Skin epidermis (tissue), 12 donors: ENCODE measurements around the gene RAP1GAP.
A peak's percentile ranks its signal among the peaks of the same experiment; 100 is the strongest.
"Not testable (repeated sequence)": the region's sequence is repeated elsewhere in the genome, so short reads cannot be mapped to it uniquely, and the experiment has no call there.

Source experiments
- H3K27ac ChIP-seq, 21 experiments: fragments of 200-600 bp; sonication (generic) in 11 of 21; one replicate each; pipeline ENCODE4 v1.5.0; 2020; ENCODE audit warnings: mild to moderate bottlenecking in 3 of 21, inconsistent platforms in 2 of 21, moderate library complexity in 2 of 21
- H3K4me3 ChIP-seq, 7 experiments: fragments of 200-600 bp; sonication (generic) in 2 of 7; one replicate each; pipeline ENCODE4 v1.5.0; 2020; ENCODE audit warnings: inconsistent platforms in 2 of 7, mild to moderate bottlenecking in 2 of 7, moderate library complexity in 1 of 7

The RAP1GAP gene

GRCh38 chr1:21631944-21632887, 36.9 kb downstream of the RAP1GAP start:
- H3K27ac ChIP-seq: no peak overlapping the region
- no peak overlapping the region for H3K4me3 ChIP-seq

- not testable (repeated sequence) for H3K4me3 ChIP-seq, H3K27ac ChIP-seq
Measured at GRCh38 chr1:21631590-21631943, 37.6 kb downstream of the RAP1GAP start.

GRCh38 chr1:21630571-21631343, 38.4 kb downstream of the RAP1GAP start:
- no peak overlapping the region for H3K4me3 ChIP-seq
- no peak overlapping the region for H3K27ac ChIP-seq

- H3K4me3 ChIP-seq: no peak overlapping the region
- H3K27ac ChIP-seq: no peak overlapping the region
Measured at GRCh38 chr1:21629971-21630370, 39.2 kb downstream of the RAP1GAP start.

GRCh38 chr1:21628798-21629393, 40.3 kb downstream of the RAP1GAP start:
- Histone ChIP-seq H3K27ac (no peak overlapping the region), H3K4me3 (no peak overlapping the region)

- H3K4me3 ChIP-seq: no peak overlapping the region
- H3K27ac ChIP-seq: no peak overlapping the region
Measured at GRCh38 chr1:21626921-21627339, 42.2 kb downstream of the RAP1GAP start.

- no peak overlapping the region for H3K4me3 ChIP-seq
- no peak overlapping the region for H3K27ac ChIP-seq
Measured at GRCh38 chr1:21625390-21626190, 43.6 kb downstream of the RAP1GAP start.

GRCh38 chr1:21624571-21625389, 44.4 kb downstream of the RAP1GAP start:
- Histone ChIP-seq H3K27ac (no peak overlapping the region), H3K4me3 (no peak overlapping the region)

GRCh38 chr1:21623410-21623961, 45.7 kb downstream of the RAP1GAP start:
- no peak overlapping the region for H3K27ac ChIP-seq
- no peak overlapping the region for H3K4me3 ChIP-seq

GRCh38 chr1:21622466-21623315, 46.5 kb downstream of the RAP1GAP start:
- no peak overlapping the region for H3K27ac ChIP-seq
- H3K4me3 ChIP-seq: peak overlapping the region in 3 of 7 experiments; percentile 11 to 31 (median 28)

GRCh38 chr1:21621761-21622436, 47.3 kb downstream of the RAP1GAP start:
- peak overlapping the region in 6 of 7 experiments; percentile 10 to 31 (median 22) for H3K4me3 ChIP-seq
- H3K27ac ChIP-seq: no peak overlapping the region

GRCh38 chr1:21621051-21621450, 48.1 kb downstream of the RAP1GAP start:
- H3K27ac ChIP-seq: no peak overlapping the region
- H3K4me3 ChIP-seq: no peak overlapping the region

GRCh38 chr1:21620496-21620895, 48.7 kb downstream of the RAP1GAP start:
- H3K27ac ChIP-seq: no peak overlapping the region
- no peak overlapping the region for H3K4me3 ChIP-seq

GRCh38 chr1:21620011-21620410, 49.1 kb downstream of the RAP1GAP start:
- H3K4me3 ChIP-seq: no peak overlapping the region
- no peak overlapping the region for H3K27ac ChIP-seq

- Histone ChIP-seq H3K4me3 (no peak overlapping the region), H3K27ac (no peak overlapping the region)
Measured at GRCh38 chr1:21619375-21619947, 49.7 kb downstream of the RAP1GAP start.

- no peak overlapping the region for H3K27ac ChIP-seq
- H3K4me3 ChIP-seq: no peak overlapping the region
Measured at GRCh38 chr1:21618561-21619374, 50.4 kb downstream of the RAP1GAP start.
